ENCODE results near the gene C1orf167. TPM values are rescaled to one million over a fixed set of nuclear protein-coding genes. Genes with fewer than 3 reads are reported as not detected.

The C1orf167 gene
- total RNA-seq, 1 experiment from 2014 or later, result 0.95 TPM

GRCh38 chr1:11735854-11736745 lies 25.9 kb upstream of the C1orf167 start, which contains the start of gene AGTRAP:
TSS of gene AGTRAP (plus strand) at chr1:11736136. CDS start at chr1:11736209, 73 bp downstream.
- in situ Hi-C loops (cut with HindIII; ENCODE audit: low pct_unique_long_range_greater_than_20kb, low sequenced_read_pairs), result no loop called here
- peak; percentile 78 for DNase-seq (ENCODE audit: low read depth)

- DNase-seq (ENCODE audit: low read depth), result peak; percentile 37
- in situ Hi-C loops (cut with HindIII; ENCODE audit: low pct_unique_long_range_greater_than_20kb, low sequenced_read_pairs), result no loop called here
These were observed 25.0 kb upstream of the C1orf167 start for GRCh38 chr1:11736746-11737639.

- no peak for DNase-seq (ENCODE audit: low read depth)
- in situ Hi-C loops (cut with HindIII; ENCODE audit: low pct_unique_long_range_greater_than_20kb, low sequenced_read_pairs), result no loop called here
These were observed 23.9 kb upstream of the C1orf167 start for GRCh38 chr1:11738096-11738495.

- in situ Hi-C loops (cut with HindIII; ENCODE audit: low pct_unique_long_range_greater_than_20kb, low sequenced_read_pairs), result no loop called here
These were observed 23.2 kb upstream of the C1orf167 start for GRCh38 chr1:11738783-11739182.

GRCh38 chr1:11740258-11741192 lies 21.5 kb upstream of the C1orf167 start:
- no peak for DNase-seq (ENCODE audit: low read depth)

More at GRCh38 chr1:11738783-11739182, 23.2 kb upstream of the C1orf167 start:
- DNase-seq (ENCODE audit: low read depth), result no peak

GRCh38 chr1:11741482-11741881 lies 20.5 kb upstream of the C1orf167 start:
- in situ Hi-C loops (cut with HindIII; ENCODE audit: low pct_unique_long_range_greater_than_20kb, low sequenced_read_pairs), result no loop called here
- no peak for DNase-seq (ENCODE audit: low read depth)

More at GRCh38 chr1:11740258-11741192, 21.5 kb upstream of the C1orf167 start:
- in situ Hi-C loops (cut with HindIII; ENCODE audit: low pct_unique_long_range_greater_than_20kb, low sequenced_read_pairs), result no loop called here

- in situ Hi-C loops (cut with HindIII; ENCODE audit: low pct_unique_long_range_greater_than_20kb, low sequenced_read_pairs), result no loop called here
- no peak for DNase-seq (ENCODE audit: low read depth)
These were observed 20.0 kb upstream of the C1orf167 start for GRCh38 chr1:11741919-11742558.

- DNase-seq (ENCODE audit: low read depth), result no peak
- in situ Hi-C loops (cut with HindIII; ENCODE audit: low pct_unique_long_range_greater_than_20kb, low sequenced_read_pairs), result no loop called here
These were observed 17.7 kb upstream of the C1orf167 start for GRCh38 chr1:11744287-11744686.

GRCh38 chr1:11746092-11746491 lies 15.9 kb upstream of the C1orf167 start:
- in situ Hi-C loops (cut with HindIII; ENCODE audit: low pct_unique_long_range_greater_than_20kb, low sequenced_read_pairs), result no loop called here
- DNase-seq (ENCODE audit: low read depth), result no peak

- no peak for DNase-seq (ENCODE audit: low read depth)
- in situ Hi-C loops (cut with HindIII; ENCODE audit: low pct_unique_long_range_greater_than_20kb, low sequenced_read_pairs), result no loop called here
These were observed 15.1 kb upstream of the C1orf167 start for GRCh38 chr1:11746795-11747487.

- no peak for DNase-seq (ENCODE audit: low read depth)
- in situ Hi-C loops (cut with HindIII; ENCODE audit: low pct_unique_long_range_greater_than_20kb, low sequenced_read_pairs), result no loop called here
These were observed 13.4 kb upstream of the C1orf167 start for GRCh38 chr1:11748294-11749202.

- DNase-seq (ENCODE audit: low read depth), result peak; percentile 46
- in situ Hi-C loops (cut with HindIII; ENCODE audit: low pct_unique_long_range_greater_than_20kb, low sequenced_read_pairs), result no loop called here
These were observed 12.7 kb upstream of the C1orf167 start for GRCh38 chr1:11749203-11749689.

- DNase-seq (ENCODE audit: low read depth), result no peak
- in situ Hi-C loops (cut with HindIII; ENCODE audit: low pct_unique_long_range_greater_than_20kb, low sequenced_read_pairs), result no loop called here
These were observed 12.0 kb upstream of the C1orf167 start for GRCh38 chr1:11749996-11750395.

GRCh38 chr1:11751087-11751486 lies 10.9 kb upstream of the C1orf167 start:
- DNase-seq (ENCODE audit: low read depth), result no peak
- in situ Hi-C loops (cut with HindIII; ENCODE audit: low pct_unique_long_range_greater_than_20kb, low sequenced_read_pairs), result no loop called here

- in situ Hi-C loops (cut with HindIII; ENCODE audit: low pct_unique_long_range_greater_than_20kb, low sequenced_read_pairs), result no loop called here
- DNase-seq (ENCODE audit: low read depth), result no peak
These were observed 9.5 kb upstream of the C1orf167 start for GRCh38 chr1:11752359-11753088.

Data from Caki2 (cell line).